Measurements from ENCODE around the gene SMIM12. TPM values are rescaled to one million over a fixed set of nuclear protein-coding genes. Genes with fewer than 3 reads are reported as not detected.
A peak's percentile ranks its signal among the peaks of the same experiment; 100 is the strongest.

Gene SMIM12
- total RNA-seq, 6 experiments from 2014 or later = 30.5 to 45.7 (median 32.2) TPM

- ATAC-seq = peak; percentile 41 to 50 (median 46)
- intact Hi-C loops (cut with DNase I) = no loop called here
- 80% methylated on average over 1 of the region's 4 CpGs for WGBS (ENCODE audit: insufficient coverage, low coverage, low lambda C conversion rate, missing lambda C conversion rate)
- Histone ChIP-seq H3K9me3 (no peaks in the 10 kb centered on the region), H3K27me3 (no peaks in the 10 kb centered on the region), H3K27ac (no peak overlapping the region), H3K4me3 (no peak overlapping the region), H3K4me1 (peaks cover 0 to 4% (median 0%) of the 10 kb centered on the region in 4 donors), H3K36me3 (no peaks in the 10 kb centered on the region)
- no peak for TF ChIP-seq POLR2A (IDR thresholded peaks at IDR 0.05)
- no peak for DNase-seq
These were observed 16.6 kb downstream of the SMIM12 start for GRCh38 chr1:34842952-34843371.

GRCh38 chr1:34842073-34842472 lies 17.5 kb downstream of the SMIM12 start:
- TF ChIP-seq CTCF (IDR thresholded peaks at IDR 0.05) (no peak), POLR2A (IDR thresholded peaks at IDR 0.05) (no peak)
- peaks cover 0 to 4% (median 0%) of the 10 kb centered on the region in 4 donors for H3K4me1 ChIP-seq
- WGBS (ENCODE audit: insufficient coverage, low coverage, low lambda C conversion rate, missing lambda C conversion rate) = 73% methylated on average over 2 of the region's 3 CpGs
- no peaks in the 10 kb centered on the region for H3K36me3 ChIP-seq
- DNase-seq (peak in 1 of 3 donors; percentile 17), ATAC-seq (no peak)
- intact Hi-C loops (cut with DNase I) = no loop called here
- no peak overlapping the region for H3K4me3 ChIP-seq
- H3K27ac ChIP-seq = no peak overlapping the region
- no peaks in the 10 kb centered on the region for H3K27me3 ChIP-seq
- H3K9me3 ChIP-seq = no peaks in the 10 kb centered on the region

- H3K9me3 ChIP-seq = no peaks in the 10 kb centered on the region
- ATAC-seq = no peak
- intact Hi-C loops (cut with DNase I) = no loop called here
- DNase-seq = peak in 1 of 3 donors; percentile 10
- WGBS (ENCODE audit: insufficient coverage, low coverage, low lambda C conversion rate, missing lambda C conversion rate) = 83% methylated on average over 3 of the region's 3 CpGs
- H3K27me3 ChIP-seq = no peaks in the 10 kb centered on the region
- peaks cover 0 to 4% (median 0%) of the 10 kb centered on the region in 4 donors for H3K4me1 ChIP-seq
- no peak overlapping the region for H3K27ac ChIP-seq
- TF ChIP-seq CTCF (IDR thresholded peaks at IDR 0.05) = no peak
- H3K4me3 ChIP-seq = no peak overlapping the region
- no peaks in the 10 kb centered on the region for H3K36me3 ChIP-seq
These were observed 19.1 kb downstream of the SMIM12 start for GRCh38 chr1:34840426-34840825.

- WGBS (ENCODE audit: insufficient coverage, low coverage, low lambda C conversion rate, missing lambda C conversion rate) = 60% methylated on average over 6 of the region's 14 CpGs
- intact Hi-C loops (cut with DNase I) = loop anchor here in 1 of 2 donors (5.0 kb wide), 1 partner anchor 47 kb away; the partner anchor contains the start of gene GJA4
- Histone ChIP-seq H3K27me3 (no peaks in the 10 kb centered on the region), H3K4me1 (peaks cover 0 to 4% (median 0%) of the 10 kb centered on the region in 4 donors), H3K36me3 (no peaks in the 10 kb centered on the region), H3K9me3 (no peaks in the 10 kb centered on the region), H3K4me3 (no peak overlapping the region), H3K27ac (no peak overlapping the region)
- no peak for TF ChIP-seq POLR2A (IDR thresholded peaks at IDR 0.05)
- ATAC-seq (no peak), DNase-seq (peak in 1 of 3 donors; percentile 38)
These were observed 19.8 kb downstream of the SMIM12 start for GRCh38 chr1:34839526-34840305.

GRCh38 chr1:34833711-34834110 lies 25.8 kb downstream of the SMIM12 start:
- no peak for DNase-seq
- H3K27ac ChIP-seq = no peak overlapping the region
- no peaks in the 10 kb centered on the region for H3K36me3 ChIP-seq
- H3K27me3 ChIP-seq = no peaks in the 10 kb centered on the region
- H3K4me1 ChIP-seq = no peaks in the 10 kb centered on the region
- intact Hi-C loops (cut with DNase I) = no loop called here
- no peak overlapping the region for H3K4me3 ChIP-seq
- no peak for TF ChIP-seq POLR2A (IDR thresholded peaks at IDR 0.05)
- no peak for TF ChIP-seq CTCF (IDR thresholded peaks at IDR 0.05)
- WGBS (ENCODE audit: insufficient coverage, low coverage, low lambda C conversion rate, missing lambda C conversion rate) = no CpG with 5 or more reads among the region's 1 CpG
- no peak for ATAC-seq
- no peaks in the 10 kb centered on the region for H3K9me3 ChIP-seq
